Measurements from ENCODE around the gene KDM8. TPM values are rescaled to one million over a fixed set of nuclear protein-coding genes. Genes with fewer than 3 reads are reported as not detected.

The KDM8 gene
- total and polyA plus RNA-seq, 4 donors, result 4.6 to 198 (median 97.7) TPM

DNA sequence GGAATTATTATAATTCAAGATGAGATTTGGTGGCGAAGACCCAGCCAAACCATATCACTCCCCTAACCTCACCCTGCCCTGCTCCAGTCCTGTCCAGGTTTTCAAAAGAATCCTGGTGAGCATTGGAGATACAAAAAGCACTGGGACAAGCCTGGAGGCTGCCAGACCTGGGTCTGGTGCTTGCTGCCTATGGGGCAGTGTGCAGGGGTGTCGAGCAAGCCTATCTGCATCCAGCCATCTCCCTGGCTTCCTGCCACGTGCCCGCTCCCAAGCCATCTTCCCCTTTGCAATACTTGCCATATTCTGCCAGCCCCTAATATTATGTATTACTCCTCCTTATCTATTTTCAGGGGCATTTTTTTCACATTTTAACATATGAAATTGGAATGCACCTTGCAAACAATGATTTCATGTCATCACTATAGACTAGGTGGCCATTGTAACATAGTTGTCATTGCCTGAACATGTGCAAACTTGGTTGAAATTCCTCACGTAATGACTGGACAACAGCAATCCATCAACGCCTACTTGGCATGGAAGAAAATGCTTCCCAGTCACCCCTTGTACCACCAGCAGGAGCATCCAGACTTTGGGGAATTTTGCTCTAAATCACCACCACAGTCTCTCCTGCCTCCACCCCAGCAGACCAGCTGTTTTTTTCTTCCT is 8.1 kb upstream of the KDM8 start:
- Histone ChIP-seq H3K9ac (ENCODE audit: low read depth in 1 of 2, low read length in 2 of 2) (no peak overlapping the region), H3K4me1 (ENCODE audit: control insufficient read depth in 4 of 4, insufficient read depth in 4 of 4, low read length in 3 of 4) (peaks cover 0 to 3% (median 2%) of the 10 kb centered on the region in 4 donors), H3K4me3 (ENCODE audit: low read depth in 1 of 3, low read length in 3 of 3) (no peak overlapping the region), H3K27me3 (ENCODE audit: control insufficient read depth in 4 of 4, insufficient read depth in 4 of 4, low read length in 3 of 4) (no peaks in the 10 kb centered on the region), H3K9me3 (ENCODE audit: control insufficient read depth in 4 of 4, low read length in 3 of 4) (no peaks in the 10 kb centered on the region), H3K27ac (ENCODE audit: low read depth in 1 of 2, low read length in 2 of 2) (no peak overlapping the region), H3K36me3 (ENCODE audit: control insufficient read depth in 4 of 4, insufficient read depth in 3 of 4, low read depth in 1 of 4, low read length in 3 of 4) (no peaks in the 10 kb centered on the region)
- no peak for TF ChIP-seq NR2F2 (IDR thresholded peaks at IDR 0.05)
- 89% methylated on average over 6 of the region's 6 CpGs for WGBS
- no peak for DNase-seq (ENCODE audit: low spot score)

DNA sequence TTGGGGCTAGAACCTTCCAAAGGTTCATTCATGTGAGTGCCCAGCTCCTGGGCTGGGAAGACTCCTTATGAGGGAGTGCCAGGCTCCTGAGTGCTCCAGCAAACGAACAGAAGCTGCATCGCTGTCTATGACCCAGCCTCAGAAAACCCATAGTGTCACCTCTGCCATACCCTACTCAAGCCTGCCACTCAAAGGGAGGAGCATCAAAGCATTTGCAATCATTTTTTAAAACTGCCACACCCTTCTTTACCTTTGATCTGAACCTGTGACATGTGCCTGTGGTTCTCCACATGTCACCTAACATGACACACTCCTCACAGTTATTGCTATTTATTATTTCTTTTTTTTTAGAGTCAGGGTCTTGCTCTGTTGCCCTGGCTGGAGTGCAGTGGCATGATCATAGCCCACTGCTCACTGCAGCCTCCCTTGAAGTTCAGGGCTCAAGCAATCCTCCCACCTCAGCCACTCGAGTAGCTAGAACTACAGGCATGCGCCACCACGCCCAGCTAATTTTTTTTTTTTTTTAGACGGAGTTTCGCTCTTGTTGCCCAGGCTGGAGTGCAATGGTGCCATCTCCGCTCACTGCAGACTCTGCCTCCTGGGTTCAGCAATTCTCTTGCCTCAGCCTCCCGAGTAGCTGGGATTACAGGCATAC is 7.3 kb upstream of the KDM8 start:
- no peak overlapping the region for H3K9ac ChIP-seq (ENCODE audit: low read depth in 1 of 2, low read length in 2 of 2)
- DNase-seq (ENCODE audit: low spot score), result no peak
- no peaks in the 10 kb centered on the region for H3K27me3 ChIP-seq (ENCODE audit: control insufficient read depth in 4 of 4, insufficient read depth in 4 of 4, low read length in 3 of 4)
- no peaks in the 10 kb centered on the region for H3K9me3 ChIP-seq (ENCODE audit: control insufficient read depth in 4 of 4, low read length in 3 of 4)
- H3K36me3 ChIP-seq (ENCODE audit: control insufficient read depth in 4 of 4, insufficient read depth in 3 of 4, low read depth in 1 of 4, low read length in 3 of 4), result no peaks in the 10 kb centered on the region
- no peaks in the 10 kb centered on the region for H3K4me1 ChIP-seq (ENCODE audit: control insufficient read depth in 4 of 4, insufficient read depth in 4 of 4, low read length in 3 of 4)
- H3K4me3 ChIP-seq (ENCODE audit: low read depth in 1 of 3, low read length in 3 of 3), result no peak overlapping the region
- TF ChIP-seq, protein P1, sequence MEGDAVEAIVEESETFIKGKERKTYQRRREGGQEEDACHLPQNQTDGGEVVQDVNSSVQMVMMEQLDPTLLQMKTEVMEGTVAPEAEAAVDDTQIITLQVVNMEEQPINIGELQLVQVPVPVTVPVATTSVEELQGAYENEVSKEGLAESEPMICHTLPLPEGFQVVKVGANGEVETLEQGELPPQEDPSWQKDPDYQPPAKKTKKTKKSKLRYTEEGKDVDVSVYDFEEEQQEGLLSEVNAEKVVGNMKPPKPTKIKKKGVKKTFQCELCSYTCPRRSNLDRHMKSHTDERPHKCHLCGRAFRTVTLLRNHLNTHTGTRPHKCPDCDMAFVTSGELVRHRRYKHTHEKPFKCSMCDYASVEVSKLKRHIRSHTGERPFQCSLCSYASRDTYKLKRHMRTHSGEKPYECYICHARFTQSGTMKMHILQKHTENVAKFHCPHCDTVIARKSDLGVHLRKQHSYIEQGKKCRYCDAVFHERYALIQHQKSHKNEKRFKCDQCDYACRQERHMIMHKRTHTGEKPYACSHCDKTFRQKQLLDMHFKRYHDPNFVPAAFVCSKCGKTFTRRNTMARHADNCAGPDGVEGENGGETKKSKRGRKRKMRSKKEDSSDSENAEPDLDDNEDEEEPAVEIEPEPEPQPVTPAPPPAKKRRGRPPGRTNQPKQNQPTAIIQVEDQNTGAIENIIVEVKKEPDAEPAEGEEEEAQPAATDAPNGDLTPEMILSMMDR (IDR thresholded peaks at IDR 0.05; ENCODE audit: low read depth, low read length, missing input control), result no peak
- TF ChIP-seq GABPA (IDR thresholded peaks at IDR 0.05 in 1 of 2, conservative IDR thresholded peaks at IDR 0.05 in 1 of 2) (no peak), EGR1 (IDR thresholded peaks at IDR 0.05; ENCODE audit: low read depth in 2 of 2) (no peak)
- TF ChIP-seq, protein P2, sequence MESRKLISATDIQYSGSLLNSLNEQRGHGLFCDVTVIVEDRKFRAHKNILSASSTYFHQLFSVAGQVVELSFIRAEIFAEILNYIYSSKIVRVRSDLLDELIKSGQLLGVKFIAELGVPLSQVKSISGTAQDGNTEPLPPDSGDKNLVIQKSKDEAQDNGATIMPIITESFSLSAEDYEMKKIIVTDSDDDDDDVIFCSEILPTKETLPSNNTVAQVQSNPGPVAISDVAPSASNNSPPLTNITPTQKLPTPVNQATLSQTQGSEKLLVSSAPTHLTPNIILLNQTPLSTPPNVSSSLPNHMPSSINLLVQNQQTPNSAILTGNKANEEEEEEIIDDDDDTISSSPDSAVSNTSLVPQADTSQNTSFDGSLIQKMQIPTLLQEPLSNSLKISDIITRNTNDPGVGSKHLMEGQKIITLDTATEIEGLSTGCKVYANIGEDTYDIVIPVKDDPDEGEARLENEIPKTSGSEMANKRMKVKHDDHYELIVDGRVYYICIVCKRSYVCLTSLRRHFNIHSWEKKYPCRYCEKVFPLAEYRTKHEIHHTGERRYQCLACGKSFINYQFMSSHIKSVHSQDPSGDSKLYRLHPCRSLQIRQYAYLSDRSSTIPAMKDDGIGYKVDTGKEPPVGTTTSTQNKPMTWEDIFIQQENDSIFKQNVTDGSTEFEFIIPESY (IDR thresholded peaks at IDR 0.05), result no peak
- no peak overlapping the region for H3K27ac ChIP-seq (ENCODE audit: low read depth in 1 of 2, low read length in 2 of 2)
- 85% methylated on average over 9 of the region's 9 CpGs for whole genome bisulfite sequencing

DNA sequence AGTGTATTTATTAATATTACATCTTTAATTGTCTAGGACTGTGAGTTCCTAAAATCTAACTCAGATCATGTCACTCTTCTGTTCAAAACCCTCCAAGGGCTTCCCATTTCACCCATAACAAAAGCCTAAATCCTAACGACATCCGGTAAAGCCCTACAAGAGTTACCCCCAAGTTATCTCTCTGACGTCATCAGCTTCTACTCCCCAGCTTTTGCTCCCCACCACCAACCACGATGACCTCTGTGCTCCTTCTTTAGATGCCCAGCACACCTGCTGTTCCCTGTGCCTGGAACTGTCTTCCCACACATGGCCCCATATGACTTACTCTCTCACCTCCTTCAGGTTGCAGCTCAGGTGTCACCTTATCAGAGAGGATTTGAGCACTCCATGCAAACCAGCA is 6.3 kb upstream of the KDM8 start:
- no peak overlapping the region for H3K9ac ChIP-seq (ENCODE audit: low read depth in 1 of 2, low read length in 2 of 2)
- no peaks in the 10 kb centered on the region for H3K9me3 ChIP-seq (ENCODE audit: control insufficient read depth in 4 of 4, low read length in 3 of 4)
- H3K4me3 ChIP-seq (ENCODE audit: low read depth in 1 of 3, low read length in 3 of 3), result no peak overlapping the region
- DNase-seq (ENCODE audit: low spot score), result no peak
- H3K36me3 ChIP-seq (ENCODE audit: control insufficient read depth in 4 of 4, insufficient read depth in 3 of 4, low read depth in 1 of 4, low read length in 3 of 4), result no peaks in the 10 kb centered on the region
- whole genome bisulfite sequencing, result 79% methylated on average over 4 of the region's 4 CpGs
- H3K27me3 ChIP-seq (ENCODE audit: control insufficient read depth in 4 of 4, insufficient read depth in 4 of 4, low read length in 3 of 4), result no peaks in the 10 kb centered on the region
- H3K27ac ChIP-seq (ENCODE audit: low read depth in 1 of 2, low read length in 2 of 2), result no peak overlapping the region
- no peaks in the 10 kb centered on the region for H3K4me1 ChIP-seq (ENCODE audit: control insufficient read depth in 4 of 4, insufficient read depth in 4 of 4, low read length in 3 of 4)
- TF ChIP-seq, protein P3, sequence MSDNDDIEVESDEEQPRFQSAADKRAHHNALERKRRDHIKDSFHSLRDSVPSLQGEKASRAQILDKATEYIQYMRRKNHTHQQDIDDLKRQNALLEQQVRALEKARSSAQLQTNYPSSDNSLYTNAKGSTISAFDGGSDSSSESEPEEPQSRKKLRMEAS (IDR thresholded peaks at IDR 0.05), result no peak
- TF ChIP-seq, protein P4, sequence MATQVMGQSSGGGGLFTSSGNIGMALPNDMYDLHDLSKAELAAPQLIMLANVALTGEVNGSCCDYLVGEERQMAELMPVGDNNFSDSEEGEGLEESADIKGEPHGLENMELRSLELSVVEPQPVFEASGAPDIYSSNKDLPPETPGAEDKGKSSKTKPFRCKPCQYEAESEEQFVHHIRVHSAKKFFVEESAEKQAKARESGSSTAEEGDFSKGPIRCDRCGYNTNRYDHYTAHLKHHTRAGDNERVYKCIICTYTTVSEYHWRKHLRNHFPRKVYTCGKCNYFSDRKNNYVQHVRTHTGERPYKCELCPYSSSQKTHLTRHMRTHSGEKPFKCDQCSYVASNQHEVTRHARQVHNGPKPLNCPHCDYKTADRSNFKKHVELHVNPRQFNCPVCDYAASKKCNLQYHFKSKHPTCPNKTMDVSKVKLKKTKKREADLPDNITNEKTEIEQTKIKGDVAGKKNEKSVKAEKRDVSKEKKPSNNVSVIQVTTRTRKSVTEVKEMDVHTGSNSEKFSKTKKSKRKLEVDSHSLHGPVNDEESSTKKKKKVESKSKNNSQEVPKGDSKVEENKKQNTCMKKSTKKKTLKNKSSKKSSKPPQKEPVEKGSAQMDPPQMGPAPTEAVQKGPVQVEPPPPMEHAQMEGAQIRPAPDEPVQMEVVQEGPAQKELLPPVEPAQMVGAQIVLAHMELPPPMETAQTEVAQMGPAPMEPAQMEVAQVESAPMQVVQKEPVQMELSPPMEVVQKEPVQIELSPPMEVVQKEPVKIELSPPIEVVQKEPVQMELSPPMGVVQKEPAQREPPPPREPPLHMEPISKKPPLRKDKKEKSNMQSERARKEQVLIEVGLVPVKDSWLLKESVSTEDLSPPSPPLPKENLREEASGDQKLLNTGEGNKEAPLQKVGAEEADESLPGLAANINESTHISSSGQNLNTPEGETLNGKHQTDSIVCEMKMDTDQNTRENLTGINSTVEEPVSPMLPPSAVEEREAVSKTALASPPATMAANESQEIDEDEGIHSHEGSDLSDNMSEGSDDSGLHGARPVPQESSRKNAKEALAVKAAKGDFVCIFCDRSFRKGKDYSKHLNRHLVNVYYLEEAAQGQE (IDR thresholded peaks at IDR 0.05), result no peak
- TF ChIP-seq NR2F2 (IDR thresholded peaks at IDR 0.05) (no peak), RAD21 (IDR thresholded peaks at IDR 0.05) (no peak), HNF4G (IDR thresholded peaks at IDR 0.05) (no peak), HNF4A (conservative IDR thresholded peaks at IDR 0.05) (no peak), FOXA2 (IDR thresholded peaks at IDR 0.05) (no peak), JUND (IDR thresholded peaks at IDR 0.05) (no peak), EGR1 (IDR thresholded peaks at IDR 0.05; ENCODE audit: low read depth in 2 of 2) (no peak), FOXA1 (IDR thresholded peaks at IDR 0.05) (no peak), YY1 (IDR thresholded peaks at IDR 0.05) (no peak), RXRA (IDR thresholded peaks at IDR 0.05) (no peak), SP1 (IDR thresholded peaks at IDR 0.05) (no peak)
- TF ChIP-seq, protein P2 (IDR thresholded peaks at IDR 0.05), result no peak
- TF ChIP-seq, protein P5, sequence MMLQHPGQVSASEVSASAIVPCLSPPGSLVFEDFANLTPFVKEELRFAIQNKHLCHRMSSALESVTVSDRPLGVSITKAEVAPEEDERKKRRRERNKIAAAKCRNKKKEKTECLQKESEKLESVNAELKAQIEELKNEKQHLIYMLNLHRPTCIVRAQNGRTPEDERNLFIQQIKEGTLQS (IDR thresholded peaks at IDR 0.05), result no peak
